HG02642 (cell line): ENCODE results near the gene ZMAT3.

Experiments
- ATAC-seq: cut with Tn5 transposase; IDR thresholded peaks from one replicate; pipeline ENCODE4 v1.9.1; 2021; ENCODE audit warnings: mild to moderate bottlenecking; ENCODE audit not compliant: unreplicated experiment, poor library complexity

ZMAT3 gene

DNA sequence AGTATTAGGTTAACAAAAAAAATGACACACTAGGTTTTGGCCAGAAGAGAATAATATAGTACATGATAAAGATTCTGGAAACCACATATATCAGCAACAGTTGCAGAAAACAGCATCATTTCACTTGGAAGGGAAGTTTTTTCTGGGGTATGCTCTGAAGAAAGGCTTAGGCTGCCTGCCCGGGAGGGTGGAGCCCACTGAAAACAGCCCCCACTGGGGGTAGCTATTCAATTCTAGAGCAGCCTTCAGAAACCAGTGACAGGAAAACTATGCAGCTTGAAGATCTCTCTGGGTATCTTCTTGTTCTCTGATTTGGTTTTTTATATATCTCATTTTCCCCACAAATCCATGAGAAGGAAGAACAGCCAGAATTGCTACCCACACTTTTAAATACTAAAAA, 43.2 kb downstream of the ZMAT3 start:
- ATAC-seq = no peak

- ATAC-seq = no peak
Measured at GRCh38 chr3:179027326-179027900, 44.2 kb downstream of the ZMAT3 start.

DNA sequence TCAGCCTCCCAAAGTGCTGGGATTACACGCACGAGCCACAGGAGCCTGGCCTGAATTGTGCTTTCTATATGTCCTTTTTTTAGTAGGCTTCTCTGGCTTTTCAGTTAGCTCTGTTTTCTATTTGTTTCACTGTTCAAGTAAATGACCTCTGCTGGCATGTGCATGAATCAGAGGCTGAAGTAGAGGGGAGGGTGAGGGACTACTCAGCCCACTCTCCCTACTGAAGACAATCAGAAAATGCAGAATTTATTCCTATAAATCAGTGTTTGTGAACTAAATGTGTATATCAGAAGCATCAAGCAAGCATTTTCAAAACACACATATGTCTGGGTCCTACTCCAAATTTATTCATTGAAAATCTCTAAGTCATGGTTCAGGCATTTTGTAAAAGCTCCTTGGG, 45.0 kb downstream of the ZMAT3 start:
- no peak for ATAC-seq

DNA sequence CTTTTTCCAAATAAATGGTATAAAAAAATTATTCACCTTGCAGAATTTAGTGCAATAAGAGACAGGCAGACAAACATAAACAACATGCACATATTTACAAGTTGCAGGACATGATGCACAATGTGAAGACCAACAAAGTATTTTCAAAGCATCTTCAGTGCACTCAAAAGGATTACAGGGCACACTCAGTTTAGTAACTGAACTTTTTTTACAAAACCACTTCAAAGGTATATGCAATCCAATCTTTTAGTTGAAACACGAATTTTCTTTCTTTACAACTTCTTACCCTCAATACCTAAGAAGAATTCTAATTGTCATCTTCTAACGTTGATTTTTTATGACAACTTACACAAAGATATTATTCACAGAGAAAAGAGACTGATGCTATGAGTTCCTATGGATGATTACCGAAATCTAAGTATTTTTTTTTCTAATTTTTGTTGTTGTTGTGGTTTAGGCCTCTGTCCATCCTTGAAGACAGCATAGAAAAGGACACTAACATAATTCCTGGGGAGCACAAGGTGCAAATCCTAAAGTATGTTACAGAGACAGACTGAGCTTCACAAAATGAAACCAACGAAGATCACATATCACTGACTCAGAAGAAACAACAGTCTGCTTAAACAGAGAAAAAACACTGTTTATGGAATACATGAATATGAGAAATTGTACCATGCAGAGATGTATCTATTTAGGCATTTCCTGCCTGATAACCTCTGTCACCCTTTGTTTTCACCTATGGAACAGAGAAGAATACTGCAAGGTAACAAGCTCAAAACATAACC, 50.3 kb downstream of the ZMAT3 start:
- no peak for ATAC-seq

- no peak for ATAC-seq
Measured at GRCh38 chr3:179020112-179020511, 51.5 kb downstream of the ZMAT3 start.

GRCh38 chr3:179018808-179019207, 52.8 kb downstream of the ZMAT3 start:
- no peak for ATAC-seq

GRCh38 chr3:179016979-179017670, 54.5 kb downstream of the ZMAT3 start:
- peak; percentile 63 for ATAC-seq

DNA sequence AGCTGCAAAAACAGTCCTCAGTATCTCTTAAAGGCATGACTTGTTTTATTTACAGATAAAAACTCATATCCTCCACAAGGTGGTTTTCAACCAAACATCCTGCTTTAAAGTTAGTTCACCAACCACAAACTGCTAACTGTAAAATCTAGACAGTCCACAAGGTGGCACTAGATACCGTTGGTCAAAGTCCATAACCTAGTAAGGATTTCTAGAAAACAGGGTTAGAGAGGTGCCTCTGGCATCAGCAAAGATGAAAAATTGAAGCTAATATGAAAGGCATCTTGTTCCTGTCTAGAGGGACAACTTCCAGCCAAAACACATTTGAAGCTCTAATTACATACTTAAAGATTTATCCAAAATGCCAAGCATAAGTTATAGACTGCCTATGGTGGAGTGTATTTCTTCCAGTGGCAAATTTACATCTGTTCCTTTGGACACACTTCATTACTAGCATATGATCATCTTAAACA, 56.0 kb downstream of the ZMAT3 start:
- ATAC-seq = peak; percentile 70

DNA sequence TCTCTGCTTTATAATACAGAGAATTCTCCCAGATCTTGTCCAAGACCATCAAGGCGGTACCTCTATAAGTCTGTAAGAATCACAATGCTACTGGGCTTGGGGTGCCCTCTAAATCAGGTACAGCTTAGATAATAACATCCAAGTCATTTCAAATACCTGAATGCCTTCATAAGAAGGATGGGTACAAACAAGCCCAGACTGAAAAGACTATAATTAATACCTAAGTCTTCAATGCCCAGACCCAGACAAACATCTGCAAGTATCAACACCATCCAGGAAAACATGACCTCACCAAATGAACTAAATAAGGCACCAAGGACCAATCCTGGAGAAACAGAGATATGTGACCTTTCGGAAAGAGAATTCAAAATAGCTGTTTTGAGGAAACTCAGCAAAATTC, 65.9 kb downstream of the ZMAT3 start:
- no peak for ATAC-seq

GRCh38 chr3:179005213-179005612, 66.4 kb downstream of the ZMAT3 start:
- ATAC-seq = no peak

- no peak for ATAC-seq
Measured at GRCh38 chr3:179000659-179001058, 71.0 kb downstream of the ZMAT3 start.

- ATAC-seq = peak; percentile 87
Measured at GRCh38 chr3:179000144-179000543, 71.5 kb downstream of the ZMAT3 start.

DNA sequence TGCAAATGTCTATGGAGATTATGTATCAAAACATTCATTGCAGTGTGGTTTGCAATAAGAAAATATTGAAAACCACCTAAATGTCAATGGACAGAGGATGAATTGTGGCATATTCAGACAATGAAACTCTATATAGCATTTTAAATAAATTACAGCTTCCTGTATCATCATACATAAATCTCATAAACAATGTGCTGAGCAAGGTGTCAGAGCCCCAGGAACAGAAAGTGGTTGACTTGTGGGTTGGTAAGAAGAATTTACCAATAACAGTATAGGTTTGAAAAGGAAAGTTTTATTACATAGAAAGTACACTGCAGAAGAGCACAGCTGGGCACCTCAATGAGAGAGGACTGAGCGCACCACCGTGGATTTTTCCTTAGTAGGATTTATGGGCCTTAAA, 75.2 kb downstream of the ZMAT3 start:
- no peak for ATAC-seq

- no peak for ATAC-seq
Measured at GRCh38 chr3:178990293-178990692, 81.3 kb downstream of the ZMAT3 start.

DNA sequence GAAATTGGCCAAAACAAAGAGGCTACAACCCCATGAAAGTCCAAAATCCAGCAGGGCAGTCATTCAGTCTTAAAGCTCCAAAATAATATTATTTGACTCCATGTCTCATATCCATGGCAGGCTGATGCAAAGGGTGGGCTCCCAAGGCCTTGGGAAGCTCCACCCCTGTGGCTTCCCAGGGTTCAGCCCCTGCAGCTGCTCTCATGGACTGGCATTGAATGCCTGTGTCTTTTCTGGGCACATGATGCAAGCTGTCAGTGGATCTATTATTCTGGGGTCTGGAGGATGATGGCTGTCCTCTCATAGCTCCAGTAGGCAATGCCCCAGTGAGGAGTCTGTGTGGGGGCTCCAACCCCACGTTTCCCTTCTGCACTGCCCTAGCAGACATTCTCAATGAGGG, 81.8 kb downstream of the ZMAT3 start:
- ATAC-seq = no peak

- ATAC-seq = no peak
Measured at GRCh38 chr3:178987745-178988144, 83.9 kb downstream of the ZMAT3 start.

DNA sequence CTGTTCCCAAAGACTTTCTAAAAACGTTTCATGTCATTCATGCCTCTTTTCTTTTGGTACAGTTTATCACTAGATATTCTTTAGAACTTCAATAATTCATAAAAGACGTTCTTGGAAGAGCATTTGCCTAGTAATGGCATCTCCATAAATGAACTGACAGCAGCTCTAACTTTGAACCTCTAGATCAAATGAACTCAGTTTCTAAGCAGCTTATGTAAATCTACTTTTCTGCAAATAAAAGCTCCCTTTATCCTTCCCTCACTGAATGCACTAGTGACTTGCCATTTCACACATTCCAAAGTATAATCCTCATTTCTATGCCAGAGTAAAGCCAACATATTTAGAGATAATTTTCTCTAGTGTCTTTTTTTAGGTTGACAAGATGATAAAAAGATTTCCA, 85.2 kb downstream of the ZMAT3 start:
- no peak for ATAC-seq

- peak; percentile 85 for ATAC-seq
Measured at GRCh38 chr3:178982137-178982536, 89.5 kb downstream of the ZMAT3 start.

DNA sequence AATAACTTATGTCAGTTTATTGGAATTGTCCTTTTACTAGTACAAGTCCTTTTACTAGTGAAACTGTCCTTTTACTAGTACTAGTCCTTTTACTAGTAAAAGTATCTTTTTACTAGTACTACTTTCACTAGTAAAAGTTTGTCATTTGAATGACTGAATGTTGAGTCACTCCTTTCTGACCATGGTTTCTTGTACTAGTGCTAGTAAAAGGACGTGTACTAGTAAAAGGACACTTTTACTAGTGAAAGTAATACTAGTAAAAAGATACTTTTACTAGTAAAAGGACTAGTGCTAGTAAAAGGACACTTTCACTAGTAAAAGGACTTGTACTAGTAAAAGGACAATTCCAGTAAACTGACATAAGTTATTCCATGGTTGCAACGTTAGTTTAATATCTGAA, 96.3 kb downstream of the ZMAT3 start:
- ATAC-seq = no peak

DNA sequence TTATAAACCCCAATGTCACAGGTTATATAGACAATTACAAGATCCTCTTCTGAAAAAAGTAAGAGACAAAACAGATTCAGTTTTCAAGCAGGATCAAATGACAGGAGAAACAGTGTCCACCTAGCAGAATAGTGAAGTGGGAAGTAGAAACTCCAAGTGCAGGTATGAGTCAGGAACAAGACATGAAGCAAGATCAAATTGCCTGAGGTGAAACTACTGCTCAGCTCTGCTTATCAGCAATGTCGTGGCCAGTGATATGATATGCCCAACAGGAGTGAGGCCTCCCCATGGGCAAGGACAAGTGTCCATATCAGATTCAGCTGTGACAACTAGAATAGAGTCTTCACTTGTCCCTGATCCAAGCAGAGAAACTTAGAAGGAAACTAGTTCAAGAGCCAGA, 100.0 kb downstream of the ZMAT3 start:
- ATAC-seq = no peak

- ATAC-seq = peak; percentile 85
Measured at GRCh38 chr3:178969004-178969700, 102.5 kb downstream of the ZMAT3 start.
